H54 (cell line): ENCODE measurements around the gene CHRNA5.
"Not testable (repeated sequence)": the region's sequence is repeated elsewhere in the genome, so short reads cannot be mapped to it uniquely, and the experiment has no call there.

Experiments used
- DNase-seq: peaks from one replicate; pipeline ENCODE4 v3.0.0; 2011; ENCODE audit warnings: low spot score, mixed read lengths; ENCODE audit not compliant: insufficient read length
- FAIRE-seq: peaks from 3 replicates; lab custom pipeline; 2011; peaks lifted over from hg19 to GRCh38; lab: Jason Lieb, UNC
- POLR2A ChIP-seq: IDR thresholded peaks from 2 replicates; pipeline ENCODE4 v1.6.1; 2011; ENCODE audit warnings: low read depth, mild to moderate bottlenecking, low read length

The CHRNA5 gene

GRCh38 chr15:78550815-78551214, 14.5 kb upstream of the CHRNA5 start:
- no peak for TF ChIP-seq POLR2A
- FAIRE-seq = no peak

GRCh38 chr15:78551902-78552301, 13.4 kb upstream of the CHRNA5 start:
- no peak for TF ChIP-seq POLR2A
- no peak for FAIRE-seq
- no peak for DNase-seq

More at GRCh38 chr15:78550815-78551214, 14.5 kb upstream of the CHRNA5 start:
- DNase-seq = no peak

- DNase-seq (no peak), FAIRE-seq (no peak)
- no peak for TF ChIP-seq POLR2A
These were observed 12.7 kb upstream of the CHRNA5 start for GRCh38 chr15:78552597-78552996.

- not testable (repeated sequence) for FAIRE-seq, DNase-seq
These were observed 5.1 kb upstream of the CHRNA5 start for GRCh38 chr15:78560201-78560600.

GRCh38 chr15:78561490-78561889, 3.8 kb upstream of the CHRNA5 start:
- DNase-seq (no peak), FAIRE-seq (no peak)
- TF ChIP-seq POLR2A = no peak

- FAIRE-seq (no peak), DNase-seq (no peak)
- no peak for TF ChIP-seq POLR2A
These were observed 2.2 kb upstream of the CHRNA5 start for GRCh38 chr15:78563092-78563491.

GRCh38 chr15:78564743-78565096, 600 bp upstream of the CHRNA5 start:
- no peak for TF ChIP-seq POLR2A
- FAIRE-seq (no peak), DNase-seq (no peak)

- TF ChIP-seq POLR2A = no peak
- peak; percentile 15 for DNase-seq
- FAIRE-seq = no peak
These were observed 843 bp downstream of the CHRNA5 start for GRCh38 chr15:78565951-78566774.

GRCh38 chr15:78567531-78567930, 2.2 kb downstream of the CHRNA5 start:
- DNase-seq = no peak
- no peak for TF ChIP-seq POLR2A
- no peak for FAIRE-seq

GRCh38 chr15:78570710-78571109, 5.4 kb downstream of the CHRNA5 start:
- no peak for TF ChIP-seq POLR2A
- FAIRE-seq (no peak), DNase-seq (no peak)

- TF ChIP-seq POLR2A = no peak
- no peak for DNase-seq
- FAIRE-seq = no peak
These were observed 6.1 kb downstream of the CHRNA5 start for GRCh38 chr15:78571382-78571781.

- no peak for TF ChIP-seq POLR2A
- FAIRE-seq (no peak), DNase-seq (no peak)
These were observed 8.1 kb downstream of the CHRNA5 start for GRCh38 chr15:78573416-78573815.

- no peak for FAIRE-seq
- no peak for TF ChIP-seq POLR2A
- no peak for DNase-seq
These were observed 9.6 kb downstream of the CHRNA5 start for GRCh38 chr15:78574944-78575343.

GRCh38 chr15:78597583-78597982, 32.3 kb downstream of the CHRNA5 start:
- FAIRE-seq = no peak
- no peak for DNase-seq
- no peak for TF ChIP-seq POLR2A

GRCh38 chr15:78598348-78598747, 33.0 kb downstream of the CHRNA5 start:
- no peak for FAIRE-seq
- no peak for TF ChIP-seq POLR2A
- no peak for DNase-seq

- DNase-seq (no peak), FAIRE-seq (no peak)
- no peak for TF ChIP-seq POLR2A
These were observed 33.9 kb downstream of the CHRNA5 start for GRCh38 chr15:78599189-78599588.
